Right lobe of liver (tissue), 6 donors: ENCODE results near the gene AKT3. TPM values are rescaled to one million over a fixed set of nuclear protein-coding genes. Genes with fewer than 3 reads are reported as not detected.

ENCODE experiments used
- ATAC-seq, 4 donors: fragments of 200-7000 bp; cut with Tn5 transposase; one replicate each; pipeline ENCODE4 v1.9.1; 2020; ENCODE audit warnings: mild to moderate bottlenecking in 4 of 4, moderate library complexity in 4 of 4
- DNase-seq, 3 donors: peaks; one replicate each; pipeline ENCODE4 v3.0.0-alpha.2; 2020
- H3K27ac ChIP-seq, 3 donors: fragments of 200-600 bp; one replicate each; pipeline ENCODE4 v1.8.0; 2022
- H3K27me3 ChIP-seq, 2 donors: fragments of 200-600 bp; one replicate each; pipeline ENCODE4 v1.8.0; 2022
- H3K36me3 ChIP-seq, 4 donors: fragments of 200-600 bp; sonication (generic) in 1 of 4; one replicate each; pipeline versions ENCODE4 v1.5.1 to v1.8.0; 2017 to 2022; ENCODE audit warnings: control low read depth in 1 of 4
- H3K4me1 ChIP-seq, 4 donors: fragments of 200-600 bp; sonication (generic) in 1 of 4; one replicate each; pipeline versions ENCODE4 v1.5.1 to v1.8.0; 2017 to 2022; ENCODE audit warnings: control low read depth in 1 of 4
- H3K4me3 ChIP-seq, 3 donors: fragments of 200-600 bp; one replicate each; pipeline ENCODE4 v1.8.0; 2022
- H3K9me3 ChIP-seq, 4 donors: fragments of 200-600 bp; sonication (generic) in 1 of 4; one replicate each; pipeline versions ENCODE4 v1.5.1 to v1.8.0; 2017 to 2022; ENCODE audit warnings: control low read depth in 1 of 4
- CTCF ChIP-seq, 4 donors: fragments of 200-600 bp in 3 of 4; fragments of 450-650 bp in 1 of 4; IDR thresholded peaks; one replicate each; pipeline versions ENCODE4 v1.5.1 to v1.8.0; 2016 to 2022; ENCODE audit warnings: antibody characterized with exemption in 4 of 4, mild to moderate bottlenecking in 2 of 4
- POLR2A ChIP-seq: fragments of 450-650 bp; IDR thresholded peaks from one replicate; pipeline ENCODE4 v1.6.1; 2017; ENCODE audit warnings: antibody characterized with exemption, mild to moderate bottlenecking
- WGBS: methylation state at CpG from one replicate; pipeline ENCODE4 v1.1.6; 2018; ENCODE audit warnings: low coverage, low lambda C conversion rate; ENCODE audit not compliant: insufficient coverage; ENCODE audit errors: missing lambda C conversion rate; 5-methylcytosine and 5-hydroxymethylcytosine counted together
- intact Hi-C, 2 donors: fragments of 100-400 bp; cut with DNase I; formaldehyde crosslinking; loops; one replicate each; pipeline versions ENCODE4 v1.11.2 to v1.14.1; 2022
- total RNA-seq, 6 experiments: library from RNA; depleted of rRNA in 2 of 6; stranded (reverse); fragments of >200 nt in 2 of 6; fragmentation: NEBNext Ultra II Directional in 3 of 6; extraction: Animal tissue kit (Norgen Biotek cat#: 25700) in 3 of 6; gene quantifications; one replicate each; pipeline versions ENCODE4 v1.1.0 to v1.2.4, GENCODE V29; 2016 to 2023
- donor health status: DM: no; HTN: yes; CAD: no.
- donor health status: DM: no; HTN: no; CAD: no.
- donor health status: DM: no; HTN: no; CAD: no.
- donor health status: DM: no; HTN: yes; CAD: no.
- donor health status: DM: no; HTN: yes; CAD: no.

The AKT3 gene
- total RNA-seq, 6 experiments from 2014 or later = 4.9 to 9.6 (median 6.8) TPM

GRCh38 chr1:243730487-243731150 is 119.4 kb downstream of the AKT3 start:
- Histone ChIP-seq H3K36me3 (no peaks in the 10 kb centered on the region), H3K4me3 (no peak overlapping the region), H3K27me3 (no peaks in the 10 kb centered on the region), H3K4me1 (peaks cover 0 to 29% (median 11%) of the 10 kb centered on the region in 4 donors), H3K9me3 (no peaks in the 10 kb centered on the region), H3K27ac (peak overlapping the region; percentile 10 to 82 (median 63))
- TF ChIP-seq CTCF (IDR thresholded peaks at IDR 0.05) (no peak), POLR2A (no peak)
- ATAC-seq (peak in 1 of 4 donors; percentile 15), DNase-seq (peak in 2 of 3 donors; percentile 43 to 55)
- intact Hi-C loops = no loop called here
- WGBS = 86% methylated on average over 15 of the region's 23 CpGs

- no peaks in the 10 kb centered on the region for H3K36me3 ChIP-seq
- intact Hi-C loops = no loop called here
- 100% methylated on average over 2 of the region's 3 CpGs for WGBS
- H3K27ac ChIP-seq = peak overlapping the region in 1 of 3 donors; percentile 10
- H3K4me1 ChIP-seq = peaks cover 0 to 29% (median 11%) of the 10 kb centered on the region in 4 donors
- H3K4me3 ChIP-seq = no peak overlapping the region
- DNase-seq (no peak), ATAC-seq (no peak)
- no peak for TF ChIP-seq POLR2A
- TF ChIP-seq CTCF (IDR thresholded peaks at IDR 0.05) = no peak
- H3K27me3 ChIP-seq = no peaks in the 10 kb centered on the region
- H3K9me3 ChIP-seq = no peaks in the 10 kb centered on the region
These were observed 120.1 kb downstream of the AKT3 start for GRCh38 chr1:243729956-243730355.

GRCh38 chr1:243727503-243728203 is 122.4 kb downstream of the AKT3 start:
- Histone ChIP-seq H3K27ac (no peak overlapping the region), H3K27me3 (no peaks in the 10 kb centered on the region), H3K4me1 (peaks cover 0 to 16% (median 7%) of the 10 kb centered on the region in 4 donors), H3K9me3 (no peaks in the 10 kb centered on the region), H3K36me3 (no peaks in the 10 kb centered on the region), H3K4me3 (no peak overlapping the region)
- ATAC-seq (no peak), DNase-seq (no peak)
- intact Hi-C loops = no loop called here
- WGBS = 67% methylated on average over 1 of the region's 4 CpGs
- no peak for TF ChIP-seq POLR2A
- no peak for TF ChIP-seq CTCF (IDR thresholded peaks at IDR 0.05)

GRCh38 chr1:243726806-243727502 is 123.1 kb downstream of the AKT3 start:
- 73% methylated on average over 2 of the region's 2 CpGs for WGBS
- intact Hi-C loops = no loop called here
- Histone ChIP-seq H3K9me3 (no peaks in the 10 kb centered on the region), H3K4me3 (no peak overlapping the region), H3K36me3 (no peaks in the 10 kb centered on the region), H3K27me3 (no peaks in the 10 kb centered on the region), H3K4me1 (peaks cover 0 to 12% (median 5%) of the 10 kb centered on the region in 4 donors), H3K27ac (no peak overlapping the region)
- no peak for DNase-seq
- no peak for TF ChIP-seq POLR2A
- no peak for TF ChIP-seq CTCF (IDR thresholded peaks at IDR 0.05)
- ATAC-seq = no peak
